ENCODE results near the gene TSPAN8. TPM values are rescaled to one million over a fixed set of nuclear protein-coding genes. Genes with fewer than 3 reads are reported as not detected.

TSPAN8 gene
- total RNA-seq, 3 donors from 2014 or later (not counting 1 experiment from before 2014, with no cell fraction given) = not detected

DNA sequence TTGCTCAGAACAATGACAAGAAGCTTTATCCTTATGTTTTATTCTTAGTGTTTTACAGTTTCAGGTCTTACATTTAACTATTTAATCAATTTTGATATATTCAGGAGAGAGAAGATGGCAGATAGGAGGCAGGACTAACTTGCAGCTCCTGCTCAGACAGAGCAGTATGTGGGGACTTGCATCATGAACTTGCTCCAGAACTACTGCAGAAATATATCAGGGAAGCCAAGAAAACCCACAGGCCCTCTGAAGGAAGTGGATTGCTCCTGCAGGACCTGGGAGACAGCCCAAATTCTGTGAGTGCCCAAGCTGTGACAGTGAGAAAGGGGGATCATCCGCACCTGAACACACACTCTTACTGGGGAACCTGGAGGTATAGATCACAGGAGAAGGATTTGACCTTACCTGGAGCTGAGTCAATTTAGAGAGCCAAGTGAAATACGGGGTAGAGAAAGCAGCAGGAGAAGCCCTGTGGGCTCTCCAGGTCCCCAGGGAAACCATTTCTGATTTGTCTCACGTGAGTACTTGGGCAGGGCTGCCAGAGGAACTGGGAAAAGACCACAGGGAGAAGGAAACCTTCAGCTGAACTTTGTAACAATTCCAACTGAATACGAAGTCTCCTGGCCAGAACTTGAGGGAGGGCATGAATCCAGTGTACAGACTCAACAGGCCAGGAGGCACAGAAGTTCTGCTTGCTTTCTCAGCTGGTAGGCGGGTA is 28.9 kb upstream of the TSPAN8 start:
- Mint-ChIP-seq H3K27ac (no peak overlapping the region), H3K4me1 (no peaks in the 10 kb centered on the region), H3K4me3 (no peak overlapping the region), H3K27me3 (ENCODE audit: low read depth in 2 of 2) (no peaks in the 10 kb centered on the region), H3K36me3 (no peaks in the 10 kb centered on the region), H3K9me3 (peaks cover 4 to 13% of the 10 kb centered on the region in 2 donors)
- no peak for ATAC-seq
- DNase-seq = no peak
- Histone ChIP-seq H3K27me3 (ENCODE audit: control insufficient read depth, insufficient read depth, low read length) (no peaks in the 10 kb centered on the region), H3K4me3 (ENCODE audit: low read length) (no peak overlapping the region), H3K27ac (ENCODE audit: low read length) (no peak overlapping the region), H3K9me3 (ENCODE audit: control insufficient read depth, insufficient read depth, low read length) (no peaks in the 10 kb centered on the region), H3K36me3 (ENCODE audit: control insufficient read depth, insufficient read depth, low read length) (no peaks in the 10 kb centered on the region), H3K4me1 (ENCODE audit: control insufficient read depth, insufficient read depth, low read length) (no peaks in the 10 kb centered on the region)
- 82% methylated on average over 5 of the region's 5 CpGs for WGBS (ENCODE audit: insufficient coverage)
- TF ChIP-seq, protein P1, sequence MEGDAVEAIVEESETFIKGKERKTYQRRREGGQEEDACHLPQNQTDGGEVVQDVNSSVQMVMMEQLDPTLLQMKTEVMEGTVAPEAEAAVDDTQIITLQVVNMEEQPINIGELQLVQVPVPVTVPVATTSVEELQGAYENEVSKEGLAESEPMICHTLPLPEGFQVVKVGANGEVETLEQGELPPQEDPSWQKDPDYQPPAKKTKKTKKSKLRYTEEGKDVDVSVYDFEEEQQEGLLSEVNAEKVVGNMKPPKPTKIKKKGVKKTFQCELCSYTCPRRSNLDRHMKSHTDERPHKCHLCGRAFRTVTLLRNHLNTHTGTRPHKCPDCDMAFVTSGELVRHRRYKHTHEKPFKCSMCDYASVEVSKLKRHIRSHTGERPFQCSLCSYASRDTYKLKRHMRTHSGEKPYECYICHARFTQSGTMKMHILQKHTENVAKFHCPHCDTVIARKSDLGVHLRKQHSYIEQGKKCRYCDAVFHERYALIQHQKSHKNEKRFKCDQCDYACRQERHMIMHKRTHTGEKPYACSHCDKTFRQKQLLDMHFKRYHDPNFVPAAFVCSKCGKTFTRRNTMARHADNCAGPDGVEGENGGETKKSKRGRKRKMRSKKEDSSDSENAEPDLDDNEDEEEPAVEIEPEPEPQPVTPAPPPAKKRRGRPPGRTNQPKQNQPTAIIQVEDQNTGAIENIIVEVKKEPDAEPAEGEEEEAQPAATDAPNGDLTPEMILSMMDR (IDR thresholded peaks at IDR 0.05) = no peak
- intact Hi-C loops (cut with micrococcal nuclease) = no loop called here

DNA sequence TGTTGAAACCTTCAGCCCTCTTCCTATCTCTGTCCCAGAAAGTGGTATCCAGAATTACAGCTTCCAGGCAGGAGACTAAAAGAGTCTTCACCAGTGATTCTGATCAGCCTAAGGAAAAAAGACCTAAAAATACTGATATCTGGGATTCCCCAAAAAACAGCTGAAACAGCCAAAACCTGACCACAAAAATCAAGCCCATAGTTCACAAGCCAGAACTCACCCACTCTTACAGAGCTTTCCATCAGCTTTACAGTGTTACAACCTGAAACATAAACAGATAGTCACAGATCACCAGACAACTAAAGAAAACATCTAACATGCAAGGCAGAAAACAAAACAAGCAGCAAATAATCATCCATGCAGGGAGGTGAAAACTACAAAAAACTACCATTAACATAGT is 26.0 kb upstream of the TSPAN8 start:
- TF ChIP-seq, protein P1 (IDR thresholded peaks at IDR 0.05) = no peak
- H3K9me3 Mint-ChIP-seq = peaks cover 7 to 15% of the 10 kb centered on the region in 2 donors
- Histone ChIP-seq H3K4me3 (ENCODE audit: low read length) (no peak overlapping the region), H3K36me3 (ENCODE audit: control insufficient read depth, insufficient read depth, low read length) (no peaks in the 10 kb centered on the region), H3K27me3 (ENCODE audit: control insufficient read depth, insufficient read depth, low read length) (no peaks in the 10 kb centered on the region), H3K27ac (ENCODE audit: low read length) (no peak overlapping the region), H3K9me3 (ENCODE audit: control insufficient read depth, insufficient read depth, low read length) (no peaks in the 10 kb centered on the region), H3K4me1 (ENCODE audit: control insufficient read depth, insufficient read depth, low read length) (no peaks in the 10 kb centered on the region)
- H3K36me3 Mint-ChIP-seq = no peaks in the 10 kb centered on the region
- no peak for ATAC-seq
- H3K4me3 Mint-ChIP-seq = no peak overlapping the region
- no peak overlapping the region for H3K27ac Mint-ChIP-seq
- intact Hi-C loops (cut with micrococcal nuclease) = no loop called here
- no peaks in the 10 kb centered on the region for H3K27me3 Mint-ChIP-seq (ENCODE audit: low read depth in 2 of 2)
- no peak for DNase-seq
- no peaks in the 10 kb centered on the region for H3K4me1 Mint-ChIP-seq

DNA sequence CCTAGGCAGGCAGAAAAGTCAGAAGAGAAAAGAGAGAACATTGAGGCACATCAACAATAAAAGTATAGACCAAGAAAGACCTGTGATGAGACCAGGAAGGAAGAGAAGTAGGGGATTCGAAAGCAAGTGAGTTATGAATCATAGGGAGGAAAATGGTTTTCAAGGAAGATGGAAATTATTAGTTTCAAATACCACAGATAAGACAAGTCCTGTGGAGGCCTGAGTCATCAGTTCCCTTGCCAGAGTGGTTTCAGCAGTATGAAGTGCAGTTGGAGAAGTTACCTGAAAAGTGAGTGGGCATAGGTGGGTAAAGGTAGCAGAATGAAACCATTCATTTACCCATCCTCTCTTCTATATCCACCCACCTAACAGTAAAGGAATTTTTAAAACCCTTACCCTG is 25.2 kb upstream of the TSPAN8 start:
- H3K4me1 ChIP-seq (ENCODE audit: control insufficient read depth, insufficient read depth, low read length) = no peaks in the 10 kb centered on the region
- H3K4me1 Mint-ChIP-seq = no peaks in the 10 kb centered on the region
- DNase-seq = no peak
- H3K4me3 Mint-ChIP-seq = no peak overlapping the region
- WGBS (ENCODE audit: insufficient coverage) = 54% methylated on average over 1 of the region's 1 CpG
- H3K36me3 Mint-ChIP-seq = no peaks in the 10 kb centered on the region
- no peak for ATAC-seq
- H3K27ac Mint-ChIP-seq = no peak overlapping the region
- H3K9me3 ChIP-seq (ENCODE audit: control insufficient read depth, insufficient read depth, low read length) = no peaks in the 10 kb centered on the region
- no peak overlapping the region for H3K27ac ChIP-seq (ENCODE audit: low read length)
- TF ChIP-seq, protein P1 (IDR thresholded peaks at IDR 0.05) = no peak
- H3K27me3 ChIP-seq (ENCODE audit: control insufficient read depth, insufficient read depth, low read length) = no peaks in the 10 kb centered on the region
- no peak overlapping the region for H3K4me3 ChIP-seq (ENCODE audit: low read length)
- H3K36me3 ChIP-seq (ENCODE audit: control insufficient read depth, insufficient read depth, low read length) = no peaks in the 10 kb centered on the region
- peaks cover 7 to 14% of the 10 kb centered on the region in 2 donors for H3K9me3 Mint-ChIP-seq
- H3K27me3 Mint-ChIP-seq (ENCODE audit: low read depth in 2 of 2) = no peaks in the 10 kb centered on the region
- intact Hi-C loops (cut with micrococcal nuclease) = no loop called here

DNA sequence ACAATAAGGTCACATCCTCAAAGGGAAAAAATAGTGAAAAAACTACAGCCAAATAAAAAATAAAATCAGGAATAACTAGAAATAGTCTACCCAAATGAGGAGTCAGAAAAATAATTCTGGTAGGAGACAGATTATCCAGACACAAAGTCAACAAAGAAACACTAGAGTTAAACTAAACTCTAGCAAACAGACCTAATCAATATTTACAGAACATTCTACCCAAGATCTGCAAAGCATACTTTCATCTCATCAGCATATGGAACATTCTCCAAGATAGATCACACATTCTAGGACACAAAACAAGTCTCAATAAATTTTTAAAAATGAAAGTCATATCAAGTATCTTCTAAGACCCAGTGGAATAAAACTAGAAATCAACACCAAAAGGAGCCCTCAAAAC is 20.4 kb upstream of the TSPAN8 start:
- H3K4me3 ChIP-seq (ENCODE audit: low read length) = no peak overlapping the region
- TF ChIP-seq, protein P1 (IDR thresholded peaks at IDR 0.05) = no peak
- no peak overlapping the region for H3K27ac Mint-ChIP-seq
- H3K36me3 Mint-ChIP-seq = no peaks in the 10 kb centered on the region
- no peaks in the 10 kb centered on the region for H3K9me3 ChIP-seq (ENCODE audit: control insufficient read depth, insufficient read depth, low read length)
- peaks cover 16 to 17% of the 10 kb centered on the region in 2 donors for H3K9me3 Mint-ChIP-seq
- H3K27ac ChIP-seq (ENCODE audit: low read length) = no peak overlapping the region
- H3K4me1 ChIP-seq (ENCODE audit: control insufficient read depth, insufficient read depth, low read length) = no peaks in the 10 kb centered on the region
- DNase-seq = no peak
- H3K36me3 ChIP-seq (ENCODE audit: control insufficient read depth, insufficient read depth, low read length) = no peaks in the 10 kb centered on the region
- ATAC-seq = no peak
- H3K4me3 Mint-ChIP-seq = no peak overlapping the region
- H3K27me3 ChIP-seq (ENCODE audit: control insufficient read depth, insufficient read depth, low read length) = no peaks in the 10 kb centered on the region
- H3K27me3 Mint-ChIP-seq (ENCODE audit: low read depth in 2 of 2) = no peaks in the 10 kb centered on the region
- intact Hi-C loops (cut with micrococcal nuclease) = no loop called here
- no peaks in the 10 kb centered on the region for H3K4me1 Mint-ChIP-seq

All from natural killer cell (primary cell).